K562 (cell line): ENCODE data around the gene PCNX3. TPM values are rescaled to one million over a fixed set of nuclear protein-coding genes. Genes with fewer than 3 reads are reported as not detected.

ENCODE experiments used
- ARID2 ChIP-seq: fragments of 450-650 bp; IDR thresholded peaks from 2 replicates; pipeline ENCODE4 v1.6.1; 2017; ENCODE audit warnings: antibody characterized with exemption, mild to moderate bottlenecking
- CBFB ChIP-seq: sonication (generic); formaldehyde crosslinking; IDR thresholded peaks from 2 replicates; pipeline ENCODE4 v1.4.0; 2020; ENCODE audit warnings: mild to moderate bottlenecking, missing genetic modification reagents
- CREBBP ChIP-seq: IDR thresholded peaks from one replicate; pipeline ENCODE4 v1.6.1; 2012; ENCODE audit warnings: low read depth, mild to moderate bottlenecking, control low read depth, inconsistent platforms, low read length
- MBD2 ChIP-seq: sonication (generic); IDR thresholded peaks from 2 replicates; pipeline ENCODE4 v1.6.1; 2016; ENCODE audit warnings: low read depth, borderline replicate concordance
- MCM2 ChIP-seq: fragments of 450-650 bp; IDR thresholded peaks from 2 replicates; pipeline ENCODE4 v1.6.1; 2017; ENCODE audit warnings: low read depth, mild to moderate bottlenecking
- MNT ChIP-seq, 2 experiments: fragments of 450-650 bp; conservative IDR thresholded peaks; 2 replicates each; pipeline ENCODE4 v1.6.1; 2017; ENCODE audit warnings: mild to moderate bottlenecking in 2 of 2, moderate library complexity in 2 of 2
- PHF21A ChIP-seq: fragments of 450-650 bp; IDR thresholded peaks from 2 replicates; pipeline ENCODE4 v1.6.1; 2017; ENCODE audit warnings: low read depth, borderline replicate concordance
- ZFP36 ChIP-seq: fragments of 150-350 bp; IDR thresholded peaks from 2 replicates; pipeline ENCODE4 v1.6.1; 2018; ENCODE audit warnings: low read length, low read depth; ENCODE audit not compliant: partially characterized antibody
- ZNF551 ChIP-seq: fragments of 250-450 bp; sonication (Bioruptor Pico); IDR thresholded peaks from 2 replicates; pipeline ENCODE4 v1.5.0; 2021; ENCODE audit warnings: mild to moderate bottlenecking, moderate library complexity
- ZNF644 ChIP-seq: fragments of 200-800 bp; sonication (Bioruptor generic); IDR thresholded peaks from 2 replicates; pipeline ENCODE4 v1.6.1; 2016; ENCODE audit warnings: low read depth, missing genetic modification characterization, missing compliant biosample characterization
- ZNF75A ChIP-seq: fragments of 450-650 bp; formaldehyde crosslinking; IDR thresholded peaks from 2 replicates; pipeline ENCODE4 v1.4.0; 2020; ENCODE audit warnings: mild to moderate bottlenecking
- polyA plus RNA-seq, 8 experiments: library from polyadenylated mRNA; depleted of rRNA in 4 of 8; stranded (reverse) in 5 of 8; unstranded in 3 of 8; fragments of >200 nt; fragmentation: Nextera tagmentation in 2 of 8; fragmentation: Illumina TruSeq in 1 of 8; extraction: Ambion mirVana in 2 of 8; extraction: Trizol in 1 of 8; gene quantifications; 2 replicates each; pipeline versions ENCODE4 v1.2.1 to v1.2.3, GENCODE V29; 2011 to 2014; ENCODE audit warnings: inconsistent platforms in 1 of 8, missing spikeins in 1 of 8
- total RNA-seq, 7 experiments: library from RNA; depleted of rRNA in 6 of 7; stranded (reverse); fragments of >200 nt in 6 of 7; fragmentation: Illumina TruSeq in 2 of 7; extraction: Trizol in 2 of 7; gene quantifications; 2 replicates each; pipeline versions ENCODE4 v1.2.1 to v1.2.3, GENCODE V29; 2011 to 2021; ENCODE audit warnings: low replicate concordance in 1 of 7
- TF ChIP-seq, protein P1 (sequence below): fragments of 200-600 bp; sonication (generic); IDR thresholded peaks from one replicate; pipeline ENCODE4 v1.6.1; 2012; ENCODE audit warnings: mild to moderate bottlenecking, low read depth, low read length, inconsistent platforms

PCNX3 gene
- total and polyA plus RNA-seq, 9 of the 15 experiments (the other 6 are each of a cell fraction or from before 2014, with no cell fraction given) = 0.11 to 47.8 (median 12.8) TPM

GRCh38 chr11:65569973-65570918, 45.3 kb upstream of the PCNX3 start, which contains the start of gene ZNRD2 (continued):
- TF ChIP-seq MNT (conservative IDR thresholded peaks at IDR 0.05) (peak; percentile 95 to 98), ZFP36 (peak; percentile 12), ZNF644 (tag) (no peak; the same call in 1 of the 2 replicates), MCM2 (no peak), ARID2 (no peak), MBD2 (peak; percentile 83), ZNF551 (CRISPR knock-in tag) (no peak), CBFB (peak; percentile 81; the same call in 1 of the 2 replicates), ZNF75A (CRISPR knock-in tag) (no peak), PHF21A (0 out of 2 replicates have a peak, but pooled peaks have one; percentile 26), CREBBP (no peak)
- TF ChIP-seq, protein P1, sequence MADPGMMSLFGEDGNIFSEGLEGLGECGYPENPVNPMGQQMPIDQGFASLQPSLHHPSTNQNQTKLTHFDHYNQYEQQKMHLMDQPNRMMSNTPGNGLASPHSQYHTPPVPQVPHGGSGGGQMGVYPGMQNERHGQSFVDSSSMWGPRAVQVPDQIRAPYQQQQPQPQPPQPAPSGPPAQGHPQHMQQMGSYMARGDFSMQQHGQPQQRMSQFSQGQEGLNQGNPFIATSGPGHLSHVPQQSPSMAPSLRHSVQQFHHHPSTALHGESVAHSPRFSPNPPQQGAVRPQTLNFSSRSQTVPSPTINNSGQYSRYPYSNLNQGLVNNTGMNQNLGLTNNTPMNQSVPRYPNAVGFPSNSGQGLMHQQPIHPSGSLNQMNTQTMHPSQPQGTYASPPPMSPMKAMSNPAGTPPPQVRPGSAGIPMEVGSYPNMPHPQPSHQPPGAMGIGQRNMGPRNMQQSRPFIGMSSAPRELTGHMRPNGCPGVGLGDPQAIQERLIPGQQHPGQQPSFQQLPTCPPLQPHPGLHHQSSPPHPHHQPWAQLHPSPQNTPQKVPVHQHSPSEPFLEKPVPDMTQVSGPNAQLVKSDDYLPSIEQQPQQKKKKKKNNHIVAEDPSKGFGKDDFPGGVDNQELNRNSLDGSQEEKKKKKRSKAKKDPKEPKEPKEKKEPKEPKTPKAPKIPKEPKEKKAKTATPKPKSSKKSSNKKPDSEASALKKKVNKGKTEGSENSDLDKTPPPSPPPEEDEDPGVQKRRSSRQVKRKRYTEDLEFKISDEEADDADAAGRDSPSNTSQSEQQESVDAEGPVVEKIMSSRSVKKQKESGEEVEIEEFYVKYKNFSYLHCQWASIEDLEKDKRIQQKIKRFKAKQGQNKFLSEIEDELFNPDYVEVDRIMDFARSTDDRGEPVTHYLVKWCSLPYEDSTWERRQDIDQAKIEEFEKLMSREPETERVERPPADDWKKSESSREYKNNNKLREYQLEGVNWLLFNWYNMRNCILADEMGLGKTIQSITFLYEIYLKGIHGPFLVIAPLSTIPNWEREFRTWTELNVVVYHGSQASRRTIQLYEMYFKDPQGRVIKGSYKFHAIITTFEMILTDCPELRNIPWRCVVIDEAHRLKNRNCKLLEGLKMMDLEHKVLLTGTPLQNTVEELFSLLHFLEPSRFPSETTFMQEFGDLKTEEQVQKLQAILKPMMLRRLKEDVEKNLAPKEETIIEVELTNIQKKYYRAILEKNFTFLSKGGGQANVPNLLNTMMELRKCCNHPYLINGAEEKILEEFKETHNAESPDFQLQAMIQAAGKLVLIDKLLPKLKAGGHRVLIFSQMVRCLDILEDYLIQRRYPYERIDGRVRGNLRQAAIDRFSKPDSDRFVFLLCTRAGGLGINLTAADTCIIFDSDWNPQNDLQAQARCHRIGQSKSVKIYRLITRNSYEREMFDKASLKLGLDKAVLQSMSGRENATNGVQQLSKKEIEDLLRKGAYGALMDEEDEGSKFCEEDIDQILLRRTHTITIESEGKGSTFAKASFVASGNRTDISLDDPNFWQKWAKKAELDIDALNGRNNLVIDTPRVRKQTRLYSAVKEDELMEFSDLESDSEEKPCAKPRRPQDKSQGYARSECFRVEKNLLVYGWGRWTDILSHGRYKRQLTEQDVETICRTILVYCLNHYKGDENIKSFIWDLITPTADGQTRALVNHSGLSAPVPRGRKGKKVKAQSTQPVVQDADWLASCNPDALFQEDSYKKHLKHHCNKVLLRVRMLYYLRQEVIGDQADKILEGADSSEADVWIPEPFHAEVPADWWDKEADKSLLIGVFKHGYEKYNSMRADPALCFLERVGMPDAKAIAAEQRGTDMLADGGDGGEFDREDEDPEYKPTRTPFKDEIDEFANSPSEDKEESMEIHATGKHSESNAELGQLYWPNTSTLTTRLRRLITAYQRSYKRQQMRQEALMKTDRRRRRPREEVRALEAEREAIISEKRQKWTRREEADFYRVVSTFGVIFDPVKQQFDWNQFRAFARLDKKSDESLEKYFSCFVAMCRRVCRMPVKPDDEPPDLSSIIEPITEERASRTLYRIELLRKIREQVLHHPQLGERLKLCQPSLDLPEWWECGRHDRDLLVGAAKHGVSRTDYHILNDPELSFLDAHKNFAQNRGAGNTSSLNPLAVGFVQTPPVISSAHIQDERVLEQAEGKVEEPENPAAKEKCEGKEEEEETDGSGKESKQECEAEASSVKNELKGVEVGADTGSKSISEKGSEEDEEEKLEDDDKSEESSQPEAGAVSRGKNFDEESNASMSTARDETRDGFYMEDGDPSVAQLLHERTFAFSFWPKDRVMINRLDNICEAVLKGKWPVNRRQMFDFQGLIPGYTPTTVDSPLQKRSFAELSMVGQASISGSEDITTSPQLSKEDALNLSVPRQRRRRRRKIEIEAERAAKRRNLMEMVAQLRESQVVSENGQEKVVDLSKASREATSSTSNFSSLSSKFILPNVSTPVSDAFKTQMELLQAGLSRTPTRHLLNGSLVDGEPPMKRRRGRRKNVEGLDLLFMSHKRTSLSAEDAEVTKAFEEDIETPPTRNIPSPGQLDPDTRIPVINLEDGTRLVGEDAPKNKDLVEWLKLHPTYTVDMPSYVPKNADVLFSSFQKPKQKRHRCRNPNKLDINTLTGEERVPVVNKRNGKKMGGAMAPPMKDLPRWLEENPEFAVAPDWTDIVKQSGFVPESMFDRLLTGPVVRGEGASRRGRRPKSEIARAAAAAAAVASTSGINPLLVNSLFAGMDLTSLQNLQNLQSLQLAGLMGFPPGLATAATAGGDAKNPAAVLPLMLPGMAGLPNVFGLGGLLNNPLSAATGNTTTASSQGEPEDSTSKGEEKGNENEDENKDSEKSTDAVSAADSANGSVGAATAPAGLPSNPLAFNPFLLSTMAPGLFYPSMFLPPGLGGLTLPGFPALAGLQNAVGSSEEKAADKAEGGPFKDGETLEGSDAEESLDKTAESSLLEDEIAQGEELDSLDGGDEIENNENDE = no peak
